ENCODE measurements around the gene FAM180A.
A peak's percentile ranks its signal among the peaks of the same experiment; 100 is the strongest.
"Not testable (repeated sequence)": the region's sequence is repeated elsewhere in the genome, so short reads cannot be mapped to it uniquely, and the experiment has no call there.

Gene FAM180A

DNA sequence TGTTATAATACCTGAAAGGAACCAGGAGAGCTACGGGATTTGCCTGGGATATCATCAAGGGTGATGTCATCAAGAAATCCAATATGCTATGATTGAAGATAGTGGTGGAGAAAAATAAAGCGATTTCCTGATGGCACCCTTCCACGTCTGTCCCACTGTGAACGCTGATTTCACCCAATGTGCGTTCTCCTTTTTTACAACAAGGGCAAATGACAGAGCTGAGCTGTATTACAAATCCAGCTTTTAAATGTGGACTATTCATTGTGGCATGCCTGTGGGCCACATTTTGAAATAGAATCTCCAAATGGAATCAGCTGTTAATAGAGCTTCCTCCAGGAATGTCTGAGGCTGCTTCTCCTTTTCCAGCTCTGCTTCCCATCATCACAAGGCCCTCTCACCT, 43.9 kb downstream of the FAM180A start:
- TF ChIP-seq, protein P1, sequence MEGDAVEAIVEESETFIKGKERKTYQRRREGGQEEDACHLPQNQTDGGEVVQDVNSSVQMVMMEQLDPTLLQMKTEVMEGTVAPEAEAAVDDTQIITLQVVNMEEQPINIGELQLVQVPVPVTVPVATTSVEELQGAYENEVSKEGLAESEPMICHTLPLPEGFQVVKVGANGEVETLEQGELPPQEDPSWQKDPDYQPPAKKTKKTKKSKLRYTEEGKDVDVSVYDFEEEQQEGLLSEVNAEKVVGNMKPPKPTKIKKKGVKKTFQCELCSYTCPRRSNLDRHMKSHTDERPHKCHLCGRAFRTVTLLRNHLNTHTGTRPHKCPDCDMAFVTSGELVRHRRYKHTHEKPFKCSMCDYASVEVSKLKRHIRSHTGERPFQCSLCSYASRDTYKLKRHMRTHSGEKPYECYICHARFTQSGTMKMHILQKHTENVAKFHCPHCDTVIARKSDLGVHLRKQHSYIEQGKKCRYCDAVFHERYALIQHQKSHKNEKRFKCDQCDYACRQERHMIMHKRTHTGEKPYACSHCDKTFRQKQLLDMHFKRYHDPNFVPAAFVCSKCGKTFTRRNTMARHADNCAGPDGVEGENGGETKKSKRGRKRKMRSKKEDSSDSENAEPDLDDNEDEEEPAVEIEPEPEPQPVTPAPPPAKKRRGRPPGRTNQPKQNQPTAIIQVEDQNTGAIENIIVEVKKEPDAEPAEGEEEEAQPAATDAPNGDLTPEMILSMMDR (conservative IDR thresholded peaks at IDR 0.05; ENCODE audit: low read length): no peak
- no peak for DNase-seq (ENCODE audit: low read depth)
- no peak overlapping the region for H3K4me3 ChIP-seq (ENCODE audit: low read length)

DNA sequence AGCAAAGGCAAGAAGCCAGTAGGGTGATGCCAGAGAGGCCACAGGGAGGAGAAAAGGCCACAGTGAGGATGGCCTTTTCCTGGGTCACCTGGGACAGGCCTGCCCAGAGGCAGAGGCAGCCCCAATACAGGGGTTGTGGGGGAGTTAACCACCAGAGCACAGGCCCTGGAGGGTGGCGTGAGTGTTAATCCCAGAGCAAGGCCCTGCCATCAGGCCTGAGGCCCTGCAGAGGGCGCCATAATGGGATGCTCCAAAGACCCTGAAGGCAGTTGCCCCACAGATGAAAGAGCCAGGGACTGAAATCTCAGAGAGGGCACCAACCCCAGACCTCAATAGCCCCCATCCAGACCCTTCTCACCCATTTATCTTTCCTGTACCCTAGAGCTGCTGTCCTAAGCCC, 44.5 kb downstream of the FAM180A start:
- no peak overlapping the region for H3K4me3 ChIP-seq (ENCODE audit: low read length)
- DNase-seq (ENCODE audit: low read depth): no peak
- TF ChIP-seq, protein P1 (conservative IDR thresholded peaks at IDR 0.05; ENCODE audit: low read length): no peak; the same call in 1 of the 2 replicates

DNA sequence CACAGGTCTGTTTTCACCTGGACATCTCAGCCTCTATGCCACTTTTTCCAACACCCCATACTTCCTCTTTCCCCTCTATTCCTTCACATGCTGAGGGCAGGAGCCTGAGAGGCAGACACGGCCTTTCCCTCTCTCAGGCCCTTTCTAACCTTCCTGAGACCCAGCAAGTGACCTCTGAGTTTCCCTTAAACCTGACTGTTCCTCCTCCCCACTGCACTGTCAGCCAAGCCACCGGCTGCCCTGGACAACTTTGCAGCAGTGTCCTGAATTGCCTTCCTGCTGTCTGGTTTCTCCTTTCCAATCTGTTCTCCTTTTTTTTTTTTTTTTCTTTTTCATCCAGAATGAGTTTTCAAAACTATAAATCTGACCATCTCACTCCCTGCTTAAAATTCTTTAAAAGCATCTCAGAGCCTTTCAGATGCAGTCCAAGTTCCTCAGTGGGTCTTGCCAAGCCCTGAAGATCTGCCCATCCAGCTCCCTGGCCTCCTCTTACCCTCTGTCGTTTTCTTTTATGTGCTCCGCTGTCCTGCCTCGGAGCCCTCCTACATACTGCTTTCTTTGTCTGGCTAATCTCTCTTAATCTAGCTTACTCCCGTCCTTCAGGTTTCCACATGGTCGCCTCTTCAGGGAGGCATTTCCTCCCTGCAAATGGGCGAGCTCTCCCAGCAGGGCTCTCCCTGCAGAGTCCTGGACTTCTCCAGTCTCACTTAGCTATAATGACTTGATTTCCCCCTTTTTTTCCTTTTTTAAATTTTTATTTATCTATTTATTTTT, 51.1 kb downstream of the FAM180A start:
- no peak for DNase-seq (ENCODE audit: low read depth)
- H3K4me3 ChIP-seq (ENCODE audit: low read length): no peak overlapping the region
- TF ChIP-seq, protein P1 (conservative IDR thresholded peaks at IDR 0.05; ENCODE audit: low read length): no peak

- no peak for DNase-seq (ENCODE audit: low read depth)
- TF ChIP-seq, protein P1 (conservative IDR thresholded peaks at IDR 0.05; ENCODE audit: low read length): no peak
- H3K4me3 ChIP-seq (ENCODE audit: low read length): no peak overlapping the region
Observed at GRCh38 chr7:135693558-135693957, 55.1 kb downstream of the FAM180A start.

GRCh38 chr7:135692606-135693005, 56.0 kb downstream of the FAM180A start:
- H3K4me3 ChIP-seq (ENCODE audit: low read length); DNase-seq (ENCODE audit: low read depth): not testable (repeated sequence)

DNA sequence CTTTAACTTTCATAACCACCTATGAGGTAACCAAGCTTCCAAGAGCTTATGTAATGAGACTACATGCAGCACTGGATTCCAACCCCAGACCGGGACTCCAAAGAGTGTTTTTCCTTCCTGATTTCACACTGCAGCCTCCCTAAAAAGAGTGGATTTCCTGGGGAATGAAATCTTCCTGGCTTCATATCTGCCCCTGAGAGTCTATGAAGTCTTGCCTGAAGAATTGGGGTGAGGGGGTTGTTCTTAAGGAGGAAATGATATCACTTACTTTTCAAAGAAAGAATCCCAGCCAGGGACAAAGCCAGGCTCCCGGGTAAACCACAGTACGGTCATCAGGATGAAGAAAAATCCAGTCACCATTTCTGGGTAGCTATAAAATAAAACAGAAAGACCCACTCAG, 56.6 kb downstream of the FAM180A start:
- H3K4me3 ChIP-seq (ENCODE audit: low read length): no peak overlapping the region
- DNase-seq (ENCODE audit: low read depth): peak; percentile 22
- TF ChIP-seq, protein P1 (conservative IDR thresholded peaks at IDR 0.05; ENCODE audit: low read length): no peak

DNA sequence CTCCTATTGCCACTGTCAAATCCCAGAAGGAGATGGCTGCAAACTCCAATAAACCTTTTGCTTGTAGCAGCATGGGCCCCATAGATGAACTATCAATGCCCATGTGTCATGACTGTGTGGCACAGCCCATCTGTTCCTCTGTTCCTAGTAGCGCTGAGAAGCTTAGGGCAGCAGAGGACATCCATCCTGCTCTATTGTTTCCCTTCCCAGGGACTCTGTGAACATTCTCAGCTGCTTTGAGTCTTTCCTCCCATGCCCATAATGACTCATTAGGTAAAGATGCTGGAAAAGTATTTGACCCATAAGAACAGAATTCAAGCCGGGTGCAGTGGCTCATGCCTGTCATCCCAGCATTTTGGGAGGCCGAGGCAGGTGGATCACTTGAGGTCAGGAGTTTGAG, 58.0 kb downstream of the FAM180A start:
- no peak overlapping the region for H3K4me3 ChIP-seq (ENCODE audit: low read length)
- TF ChIP-seq, protein P1 (conservative IDR thresholded peaks at IDR 0.05; ENCODE audit: low read length): no peak
- peak; percentile 76 for DNase-seq (ENCODE audit: low read depth)
